ENCODE measurements around the gene FAM110C. TPM values are rescaled to one million over a fixed set of nuclear protein-coding genes. Genes with fewer than 3 reads are reported as not detected.

FAM110C gene
- total RNA-seq, 4 donors from 2014 or later: 0.98 to 3.7 (median 1.5) TPM

GRCh38 chr2:84121-84520, 37.8 kb upstream of the FAM110C start:
- no peaks in the 10 kb centered on the region for H3K4me1 ChIP-seq
- 90% methylated on average over 2 of the region's 2 CpGs for WGBS
- intact Hi-C loops (cut with DNase I): no loop called here
- no peak for DNase-seq (ENCODE audit: extremely low spot score)
- peaks cover 0 to 8% (median 0%) of the 10 kb centered on the region in 4 donors for H3K27me3 ChIP-seq
- H3K27ac ChIP-seq (replicated peaks in 1 of 4): no peak overlapping the region
- TF ChIP-seq CTCF (IDR thresholded peaks at IDR 0.05) (no peak), EP300 (IDR thresholded peaks at IDR 0.05) (no peak), POLR2A (IDR thresholded peaks at IDR 0.05; ENCODE audit: low read depth) (no peak), POLR2AphosphoS5 (IDR thresholded peaks at IDR 0.05) (no peak)
- no peaks in the 10 kb centered on the region for H3K9me3 ChIP-seq
- H3K4me3 ChIP-seq: no peak overlapping the region
- H3K36me3 ChIP-seq: no peaks in the 10 kb centered on the region

GRCh38 chr2:80971-81736, 34.8 kb upstream of the FAM110C start:
- Histone ChIP-seq H3K27ac (replicated peaks in 1 of 4) (no peak overlapping the region), H3K4me3 (no peak overlapping the region), H3K4me1 (no peaks in the 10 kb centered on the region), H3K36me3 (no peaks in the 10 kb centered on the region), H3K9me3 (no peaks in the 10 kb centered on the region), H3K27me3 (peaks cover 0 to 16% (median 0%) of the 10 kb centered on the region in 4 donors)
- TF ChIP-seq EP300 (IDR thresholded peaks at IDR 0.05) (no peak), CTCF (IDR thresholded peaks at IDR 0.05) (no peak), POLR2A (IDR thresholded peaks at IDR 0.05; ENCODE audit: low read depth) (no peak), POLR2AphosphoS5 (IDR thresholded peaks at IDR 0.05) (no peak)
- WGBS: 89% methylated on average over 10 of the region's 10 CpGs
- no peak for DNase-seq (ENCODE audit: extremely low spot score)
- intact Hi-C loops (cut with DNase I): no loop called here

- intact Hi-C loops (cut with DNase I): no loop called here
- H3K27ac ChIP-seq (replicated peaks in 1 of 4): no peak overlapping the region
- no peak for TF ChIP-seq CTCF (IDR thresholded peaks at IDR 0.05)
- TF ChIP-seq POLR2A (IDR thresholded peaks at IDR 0.05; ENCODE audit: low read depth): no peak
- TF ChIP-seq EP300 (IDR thresholded peaks at IDR 0.05): no peak
- no peak for TF ChIP-seq POLR2AphosphoS5 (IDR thresholded peaks at IDR 0.05)
- H3K27me3 ChIP-seq: peaks cover 0 to 16% (median 0%) of the 10 kb centered on the region in 4 donors
- H3K9me3 ChIP-seq: no peaks in the 10 kb centered on the region
- 66% methylated on average over 3 of the region's 4 CpGs for WGBS
- no peaks in the 10 kb centered on the region for H3K4me1 ChIP-seq
- no peaks in the 10 kb centered on the region for H3K36me3 ChIP-seq
- no peak for DNase-seq (ENCODE audit: extremely low spot score)
- no peak overlapping the region for H3K4me3 ChIP-seq
These were observed 34.1 kb upstream of the FAM110C start for GRCh38 chr2:80378-80777.

- Histone ChIP-seq H3K36me3 (no peaks in the 10 kb centered on the region), H3K27me3 (peaks cover 0 to 18% (median 0%) of the 10 kb centered on the region in 4 donors), H3K4me1 (no peaks in the 10 kb centered on the region), H3K4me3 (no peak overlapping the region), H3K27ac (replicated peaks in 1 of 4) (no peak overlapping the region), H3K9me3 (no peaks in the 10 kb centered on the region)
- 80% methylated on average over 5 of the region's 5 CpGs for WGBS
- no peak for DNase-seq (ENCODE audit: extremely low spot score)
- intact Hi-C loops (cut with DNase I): no loop called here
- no peak for TF ChIP-seq POLR2A (IDR thresholded peaks at IDR 0.05; ENCODE audit: low read depth)
- TF ChIP-seq POLR2AphosphoS5 (IDR thresholded peaks at IDR 0.05): no peak
- TF ChIP-seq CTCF (IDR thresholded peaks at IDR 0.05): no peak
- no peak for TF ChIP-seq EP300 (IDR thresholded peaks at IDR 0.05)
These were observed 25.2 kb upstream of the FAM110C start for GRCh38 chr2:71309-72035.

Data from esophagus muscularis mucosa (tissue), 4 donors.